Raji (cell line): ENCODE results near the gene MAGEB17.

Source experiments
- POLR2A ChIP-seq: IDR thresholded peaks from 2 replicates; pipeline ENCODE4 v1.6.1; 2011; ENCODE audit warnings: low read depth, low read length, control low read depth; ENCODE audit not compliant: insufficient read depth

Gene MAGEB17

GRCh38 chrX:16142246-16142558, 25.1 kb upstream of the MAGEB17 start:
- TF ChIP-seq POLR2A: no peak

- TF ChIP-seq POLR2A: no peak
These were observed 23.3 kb upstream of the MAGEB17 start for GRCh38 chrX:16143968-16144367.

GRCh38 chrX:16144420-16144819, 22.9 kb upstream of the MAGEB17 start:
- no peak for TF ChIP-seq POLR2A

- no peak for TF ChIP-seq POLR2A
These were observed 21.6 kb upstream of the MAGEB17 start for GRCh38 chrX:16145656-16146055.

- TF ChIP-seq POLR2A: no peak
These were observed 18.4 kb upstream of the MAGEB17 start for GRCh38 chrX:16148896-16149295.

- TF ChIP-seq POLR2A: no peak
These were observed 11.6 kb upstream of the MAGEB17 start for GRCh38 chrX:16155581-16156096.

- no peak for TF ChIP-seq POLR2A
These were observed 10.5 kb upstream of the MAGEB17 start for GRCh38 chrX:16156692-16157331.

GRCh38 chrX:16160729-16161128, 6.6 kb upstream of the MAGEB17 start:
- TF ChIP-seq POLR2A: no peak

GRCh38 chrX:16162391-16162790, 4.9 kb upstream of the MAGEB17 start:
- TF ChIP-seq POLR2A: no peak

- TF ChIP-seq POLR2A: no peak
These were observed 2.5 kb upstream of the MAGEB17 start for GRCh38 chrX:16164748-16165147.

- no peak for TF ChIP-seq POLR2A
These were observed 3.8 kb downstream of the MAGEB17 start for GRCh38 chrX:16171039-16171438.

GRCh38 chrX:16171944-16172343, 4.7 kb downstream of the MAGEB17 start:
- TF ChIP-seq POLR2A: no peak

- no peak for TF ChIP-seq POLR2A
These were observed 5.1 kb downstream of the MAGEB17 start for GRCh38 chrX:16172391-16172790.

GRCh38 chrX:16175329-16176061, 8.2 kb downstream of the MAGEB17 start:
- no peak for TF ChIP-seq POLR2A

GRCh38 chrX:16177260-16177659, 10.0 kb downstream of the MAGEB17 start:
- no peak for TF ChIP-seq POLR2A

GRCh38 chrX:16185725-16186136, 18.4 kb downstream of the MAGEB17 start:
- TF ChIP-seq POLR2A: no peak
